ENCODE results near the gene MTHFD2. TPM values are rescaled to one million over a fixed set of nuclear protein-coding genes. Genes with fewer than 3 reads are reported as not detected.
"Not testable (repeated sequence)": the region's sequence is repeated elsewhere in the genome, so short reads cannot be mapped to it uniquely, and the experiment has no call there.

MTHFD2 gene
- total RNA-seq, 2 experiments from 2014 or later: 518 to 525 TPM

DNA sequence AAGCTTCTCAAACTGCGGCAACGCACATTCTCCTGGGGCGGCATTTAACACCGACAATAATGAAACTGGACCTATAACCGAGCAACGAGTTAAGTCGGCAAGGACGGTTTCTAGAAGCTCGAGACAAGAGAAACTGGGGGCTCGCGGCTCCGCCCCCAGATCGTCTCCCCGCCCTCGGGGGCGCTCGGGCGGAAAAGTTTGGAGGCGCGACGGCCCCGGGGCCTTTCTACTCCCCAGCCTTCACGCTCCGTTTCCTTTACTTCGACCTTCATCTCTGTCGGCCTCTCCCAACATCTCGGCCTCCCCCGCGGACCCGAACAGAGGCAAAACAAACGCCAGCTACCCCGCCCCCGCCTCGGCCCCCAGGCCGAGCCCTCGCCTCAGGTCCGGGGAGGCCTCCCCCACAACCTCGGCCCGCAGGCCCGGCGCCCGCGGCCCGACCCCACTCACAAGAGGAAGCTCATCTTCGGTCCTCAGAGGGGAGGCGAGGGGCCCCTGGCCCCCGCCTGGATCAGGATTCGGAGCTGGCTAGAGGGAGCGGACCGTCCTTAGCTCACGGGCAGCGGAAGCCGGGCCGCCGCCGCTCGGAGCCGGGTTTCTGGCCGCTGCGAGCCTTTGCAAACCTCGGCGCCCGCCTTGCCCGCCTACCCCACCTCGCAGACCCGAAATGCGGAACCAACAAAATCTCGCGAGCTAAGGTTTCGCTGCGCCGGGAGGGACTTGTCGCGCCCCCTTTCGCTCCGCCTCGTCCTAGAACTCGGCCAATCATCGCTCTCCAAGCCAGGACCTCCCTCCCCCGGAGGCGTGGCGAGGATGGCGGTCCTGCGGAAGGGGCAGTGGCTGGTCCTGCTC is 20.0 kb upstream of the MTHFD2 start, which contains the start of gene MOB1A:
Gene MOB1A, minus strand, starts transcription at position 669 of the 852 bp plus-strand sequence. Its CDS starts 205 bp downstream, at position 464.
- ChIA-PET POLR2A (interaction anchor here (0.9 to 5.6 kb wide), 12 partner anchors 9 to 941 kb away, joined by 3 to 124 read pairs (median 6); partner anchors contain the start of genes BOLA3, MTHFD2 and STAMBP), CTCF (interaction anchor here (0.6 to 3.8 kb wide), 21 partner anchors 10 to 356 kb away, joined by 3 to 42 read pairs (median 4); partner anchors contain the start of genes BOLA3, INO80B, MTHFD2 and STAMBP)
- no peaks in the 10 kb centered on the region for H3K27me3 Mint-ChIP-seq
- H3K4me1 Mint-ChIP-seq (ENCODE audit: low read depth): peaks cover 45% of the 10 kb centered on the region
- H3K27ac Mint-ChIP-seq: peak within 1 kb of the TSS; percentile 76
- DNase-seq: peak; percentile 99
- H3K36me3 Mint-ChIP-seq: peaks cover 12% of the 10 kb centered on the region
- no peaks in the 10 kb centered on the region for H3K9me3 Mint-ChIP-seq
- H3K4me3 Mint-ChIP-seq: peak within 1 kb of the TSS; percentile 83
- intact Hi-C loops (cut with micrococcal nuclease): loop anchor here (1.0 to 10.0 kb wide), 4 partner anchors 20 to 254 kb away; partner anchors contain the start of genes DGUOK and MTHFD2

GRCh38 chr2:74179063-74179865 is 19.2 kb upstream of the MTHFD2 start:
- peak overlapping the region; percentile 83 for H3K4me3 Mint-ChIP-seq
- no peaks in the 10 kb centered on the region for H3K27me3 Mint-ChIP-seq
- no peak for DNase-seq
- peaks cover 43% of the 10 kb centered on the region for H3K4me1 Mint-ChIP-seq (ENCODE audit: low read depth)
- peaks cover 11% of the 10 kb centered on the region for H3K36me3 Mint-ChIP-seq
- POLR2A ChIA-PET: interaction anchor here (0.7 to 5.6 kb wide), 12 partner anchors 10 to 942 kb away, joined by 3 to 124 read pairs (median 6); partner anchors contain the start of genes BOLA3 and MTHFD2
- H3K27ac Mint-ChIP-seq: peak overlapping the region; percentile 76
- intact Hi-C loops (cut with micrococcal nuclease): loop anchor here (2.0 to 10.0 kb wide), 2 partner anchors 30 to 254 kb away; partner anchors contain the start of gene DGUOK
- no peaks in the 10 kb centered on the region for H3K9me3 Mint-ChIP-seq
- CTCF ChIA-PET: interaction anchor here (0.6 to 3.8 kb wide), 19 partner anchors 9 to 355 kb away, joined by 3 to 42 read pairs (median 5); partner anchors contain the start of genes BOLA3, MTHFD2 and STAMBP

- Mint-ChIP-seq H3K9me3 (no peaks in the 10 kb centered on the region), H3K4me3 (peak overlapping the region; percentile 36), H3K27me3 (no peaks in the 10 kb centered on the region), H3K36me3 (peaks cover 6% of the 10 kb centered on the region), H3K27ac (peak overlapping the region; percentile 74), H3K4me1 (ENCODE audit: low read depth) (peaks cover 29% of the 10 kb centered on the region)
- DNase-seq: peak; percentile 29
- ChIA-PET CTCF (interaction anchor here (0.7 to 1.0 kb wide), 2 partner anchors 24 to 361 kb away, joined by 3 read pairs; no protein-coding TSS in a partner anchor), POLR2A (interaction anchor here (1.2 to 5.6 kb wide), 2 partner anchors 17 to 25 kb away, joined by 3 to 124 read pairs; partner anchors contain the start of gene MTHFD2)
- intact Hi-C loops (cut with micrococcal nuclease): no loop called here
Measured at GRCh38 chr2:74181739-74182138, 16.7 kb upstream of the MTHFD2 start.

- CTCF ChIA-PET: no interaction called here
- Mint-ChIP-seq H3K4me3 (no peak overlapping the region), H3K9me3 (no peaks in the 10 kb centered on the region), H3K4me1 (ENCODE audit: low read depth) (peaks cover 22% of the 10 kb centered on the region), H3K27ac (no peak overlapping the region), H3K27me3 (no peaks in the 10 kb centered on the region), H3K36me3 (no peaks in the 10 kb centered on the region)
- intact Hi-C loops (cut with micrococcal nuclease): no loop called here
- DNase-seq: no peak
- POLR2A ChIA-PET: interaction anchor here (1.7 kb wide), 1 partner anchor 15 kb away, joined by 7 read pairs; the partner anchor contains the start of gene MTHFD2
Measured at GRCh38 chr2:74183878-74184277, 14.5 kb upstream of the MTHFD2 start.

DNA sequence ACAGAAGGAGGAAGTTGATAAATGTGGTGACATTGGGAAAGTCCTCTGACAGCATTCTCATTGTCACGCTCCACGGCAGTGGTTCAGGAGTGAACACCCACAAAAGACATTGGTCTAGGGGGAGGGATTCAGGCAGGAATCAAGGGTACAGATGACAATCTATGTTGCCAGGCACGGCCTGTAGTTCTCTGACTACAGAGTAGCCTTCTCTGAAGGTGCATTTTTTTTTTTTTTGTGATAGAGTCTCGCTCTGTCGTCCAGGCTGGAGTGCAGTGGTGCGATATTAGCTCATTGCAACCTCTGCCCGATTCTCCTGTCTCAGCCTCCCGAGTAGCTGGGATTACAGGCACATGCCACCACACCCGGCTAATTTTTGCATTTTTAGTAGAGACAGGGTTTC is 12.4 kb upstream of the MTHFD2 start:
- intact Hi-C loops (cut with micrococcal nuclease): loop anchor here (1.0 kb wide), 1 partner anchor 12 kb away; the partner anchor contains the start of gene MTHFD2
- Mint-ChIP-seq H3K27me3 (peaks cover under 1% of the 10 kb centered on the region), H3K4me3 (no peak overlapping the region), H3K4me1 (ENCODE audit: low read depth) (peaks cover 16% of the 10 kb centered on the region), H3K36me3 (no peaks in the 10 kb centered on the region), H3K9me3 (no peaks in the 10 kb centered on the region), H3K27ac (peak overlapping the region; percentile 78)
- peak; percentile 77 for DNase-seq
- ChIA-PET POLR2A (no interaction called here), CTCF (no interaction called here)

DNA sequence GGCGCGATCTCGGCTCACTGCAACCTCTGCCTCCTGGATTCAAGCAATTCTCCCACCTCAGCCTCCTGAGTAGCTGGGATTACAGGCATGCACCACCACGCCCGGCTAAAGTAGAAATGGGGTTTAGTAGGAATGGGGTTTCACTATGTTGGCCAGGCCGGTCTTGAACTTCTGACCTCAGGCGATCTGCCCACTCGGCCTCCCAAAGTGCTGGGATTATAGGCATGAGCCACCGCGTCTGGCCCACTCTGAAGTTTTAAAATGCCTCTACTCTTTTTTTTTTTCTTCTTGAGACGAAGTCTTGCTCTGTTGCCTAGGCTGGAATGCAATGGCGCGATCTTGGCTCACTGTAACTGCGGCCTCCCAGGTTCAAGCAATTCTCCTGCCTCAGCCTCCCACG is 11.7 kb upstream of the MTHFD2 start:
- H3K27ac Mint-ChIP-seq: peak overlapping the region; percentile 78
- POLR2A ChIA-PET, CTCF ChIA-PET, H3K27me3 Mint-ChIP-seq, H3K9me3 Mint-ChIP-seq, DNase-seq, H3K4me3 Mint-ChIP-seq, H3K36me3 Mint-ChIP-seq: not testable (repeated sequence)
- peaks cover 12% of the 10 kb centered on the region for H3K4me1 Mint-ChIP-seq (ENCODE audit: low read depth)
- intact Hi-C loops (cut with micrococcal nuclease): loop anchor here (1.0 kb wide), 1 partner anchor 12 kb away; the partner anchor contains the start of gene MTHFD2

GRCh38 chr2:74188018-74188601 is 10.3 kb upstream of the MTHFD2 start:
- Mint-ChIP-seq H3K9me3 (no peaks in the 10 kb centered on the region), H3K4me1 (ENCODE audit: low read depth) (peaks cover 8% of the 10 kb centered on the region), H3K27me3 (peaks cover 2% of the 10 kb centered on the region), H3K27ac (no peak overlapping the region), H3K36me3 (no peaks in the 10 kb centered on the region), H3K4me3 (no peak overlapping the region)
- ChIA-PET POLR2A (interaction anchor here (1.1 kb wide), 1 partner anchor 11 kb away, joined by 4 read pairs; the partner anchor contains the start of gene MTHFD2), CTCF (interaction anchor here (1.4 kb wide), 1 partner anchor 9 kb away, joined by 5 read pairs; the partner anchor contains the start of gene MOB1A)
- intact Hi-C loops (cut with micrococcal nuclease): no loop called here
- DNase-seq: no peak

GRCh38 chr2:74188696-74189095 is 9.7 kb upstream of the MTHFD2 start:
- peaks cover 2% of the 10 kb centered on the region for H3K27me3 Mint-ChIP-seq
- CTCF ChIA-PET: interaction anchor here (1.4 kb wide), 1 partner anchor 10 kb away, joined by 5 read pairs; the partner anchor contains the start of gene MOB1A

DNA sequence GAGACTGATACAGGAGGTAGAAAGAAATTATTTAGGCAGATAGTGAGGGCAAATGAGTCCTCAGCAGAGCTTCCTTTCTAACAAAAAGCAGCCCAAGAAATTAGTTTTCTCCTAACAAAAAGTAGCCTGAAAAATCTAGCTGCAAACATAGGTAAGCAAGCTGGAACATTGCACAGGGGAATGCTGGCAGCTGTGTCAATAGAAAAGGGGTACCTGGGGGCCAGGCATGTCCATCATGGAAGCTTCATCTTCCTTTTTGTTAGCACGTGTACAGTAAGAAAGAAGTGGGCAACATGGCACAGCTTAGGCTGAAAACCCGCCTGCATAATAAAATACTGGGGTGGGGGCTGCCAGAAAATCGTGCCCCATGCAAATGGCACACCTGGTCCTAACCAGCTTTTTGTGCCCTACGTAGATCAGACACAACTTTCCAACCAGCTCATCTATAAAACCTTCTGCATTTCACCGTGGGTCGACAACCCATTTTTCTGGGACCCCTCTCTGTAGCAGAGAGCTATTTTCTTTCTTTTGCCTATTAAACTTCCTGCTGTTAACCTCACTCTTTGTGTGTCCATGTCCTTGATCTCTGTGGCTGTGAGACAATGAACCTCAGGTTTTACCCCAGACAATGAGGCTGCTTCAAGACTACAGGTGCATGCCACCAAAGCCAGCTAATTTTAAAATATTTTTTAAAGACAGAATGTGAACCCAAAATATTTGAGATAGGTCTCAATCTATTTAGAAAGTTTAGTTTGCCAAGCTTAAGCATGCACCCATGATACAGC is 6.6 kb upstream of the MTHFD2 start:
- H3K9me3 Mint-ChIP-seq: no peaks in the 10 kb centered on the region
- no peaks in the 10 kb centered on the region for H3K36me3 Mint-ChIP-seq
- no peak overlapping the region for H3K4me3 Mint-ChIP-seq
- no peak for DNase-seq
- peaks cover 2% of the 10 kb centered on the region for H3K27me3 Mint-ChIP-seq
- ChIA-PET POLR2A (interaction anchor here (0.5 to 2.6 kb wide), 3 partner anchors 13 to 38 kb away, joined by 3 to 13 read pairs (median 4); partner anchors contain the start of gene MOB1A), CTCF (interaction anchor here (1.0 to 1.7 kb wide), 4 partner anchors 13 to 367 kb away, joined by 3 to 12 read pairs (median 3); partner anchors contain the start of genes BOLA3 and MOB1A)
- H3K4me1 Mint-ChIP-seq (ENCODE audit: low read depth): no peaks in the 10 kb centered on the region
- H3K27ac Mint-ChIP-seq: no peak overlapping the region
- intact Hi-C loops (cut with micrococcal nuclease): no loop called here

More at GRCh38 chr2:74188696-74189095, 9.7 kb upstream of the MTHFD2 start:
- Mint-ChIP-seq H3K4me1 (ENCODE audit: low read depth) (peaks cover 8% of the 10 kb centered on the region), H3K9me3 (no peaks in the 10 kb centered on the region), H3K4me3 (no peak overlapping the region), H3K36me3 (no peaks in the 10 kb centered on the region), H3K27ac (no peak overlapping the region)
- POLR2A ChIA-PET: interaction anchor here (1.1 kb wide), 1 partner anchor 10 kb away, joined by 4 read pairs; the partner anchor contains the start of gene MTHFD2
- intact Hi-C loops (cut with micrococcal nuclease): no loop called here
- DNase-seq: no peak

- no peak overlapping the region for H3K27ac Mint-ChIP-seq
- peaks cover 4% of the 10 kb centered on the region for H3K27me3 Mint-ChIP-seq
- peaks cover 12% of the 10 kb centered on the region for H3K4me1 Mint-ChIP-seq (ENCODE audit: low read depth)
- peaks cover 12% of the 10 kb centered on the region for H3K36me3 Mint-ChIP-seq
- intact Hi-C loops (cut with micrococcal nuclease): no loop called here
- ChIA-PET POLR2A (no interaction called here), CTCF (no interaction called here)
- no peaks in the 10 kb centered on the region for H3K9me3 Mint-ChIP-seq
- no peak overlapping the region for H3K4me3 Mint-ChIP-seq
- no peak for DNase-seq
Measured at GRCh38 chr2:74194799-74195198, 3.6 kb upstream of the MTHFD2 start.

Data from activated CD4-positive, alpha-beta memory T cell treated with anti-CD3 and anti-CD28 coated beads for 36 hours (primary cell).